NOMO-1 treated with dmso at 0.1 percent for 144 hours (cell line): ENCODE data around the gene TBC1D8.

Experiments used
- DNase-seq: peaks from one replicate; lab custom pipeline; 2025; ENCODE audit not compliant: unreplicated experiment; lab: John Stamatoyannopoulos, UW

TBC1D8 gene

DNA sequence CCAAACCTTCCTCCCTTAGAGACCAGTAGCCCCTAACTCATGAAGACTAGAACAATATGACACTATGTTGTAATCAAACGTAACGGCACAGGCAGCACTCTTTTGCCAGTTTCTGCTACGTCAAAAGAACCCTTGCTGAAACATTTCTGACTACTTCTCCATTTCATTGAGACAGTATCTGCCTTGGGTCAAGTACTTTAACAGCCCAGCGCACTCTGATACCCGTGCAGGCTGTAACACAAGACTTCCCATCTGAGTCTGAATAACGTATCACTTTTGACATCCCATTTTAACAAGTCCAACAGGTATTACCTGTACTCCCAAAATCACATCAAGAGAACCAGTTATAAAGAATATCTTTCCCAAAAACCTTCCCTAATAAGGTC lies 38.4 kb downstream of the TBC1D8 start:
- DNase-seq = peak; percentile 47

DNA sequence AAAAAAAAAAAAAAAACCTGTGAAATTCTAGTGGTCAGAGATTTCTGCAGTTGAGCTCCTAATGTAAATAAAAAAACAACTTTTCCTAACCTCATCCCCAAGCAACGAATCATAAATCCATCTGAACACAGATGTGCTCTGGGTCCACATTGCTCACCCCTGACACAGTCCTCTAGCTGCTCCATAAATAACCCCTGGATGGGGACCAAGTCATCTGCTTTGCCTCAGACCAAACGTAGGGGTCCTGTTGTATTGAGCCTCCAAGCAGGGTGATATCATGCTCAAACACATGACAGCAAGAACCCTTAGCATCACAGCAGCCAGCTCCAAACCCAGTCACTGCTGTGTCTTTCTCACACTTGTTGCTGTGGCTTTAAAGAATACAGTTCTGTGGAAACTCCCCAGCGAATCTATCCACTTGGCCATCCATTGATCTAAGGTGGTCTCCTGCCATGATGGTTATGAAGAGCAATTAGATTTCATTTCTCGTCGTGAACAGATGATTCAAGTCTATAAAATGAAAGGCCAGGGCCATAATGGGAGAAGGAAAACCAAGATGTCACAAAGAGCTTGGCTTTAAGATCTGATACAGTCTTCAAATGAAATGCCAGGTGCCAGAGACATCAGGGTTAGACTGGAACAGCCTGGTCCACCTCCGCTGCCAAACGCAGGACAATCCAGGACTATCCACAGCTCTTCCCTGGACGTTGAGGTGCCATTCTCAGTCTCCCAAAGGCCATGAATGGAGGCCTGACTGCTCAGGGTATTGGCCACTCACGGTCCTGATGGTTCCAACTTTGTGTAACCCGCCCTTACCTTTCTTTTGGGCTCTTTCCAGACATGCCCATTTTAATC lies 39.0 kb downstream of the TBC1D8 start:
- DNase-seq = no peak

- DNase-seq = no peak
Observed at GRCh38 chr2:101111262-101111838, 39.8 kb downstream of the TBC1D8 start.

GRCh38 chr2:101109451-101110118 lies 41.6 kb downstream of the TBC1D8 start:
- no peak for DNase-seq

DNA sequence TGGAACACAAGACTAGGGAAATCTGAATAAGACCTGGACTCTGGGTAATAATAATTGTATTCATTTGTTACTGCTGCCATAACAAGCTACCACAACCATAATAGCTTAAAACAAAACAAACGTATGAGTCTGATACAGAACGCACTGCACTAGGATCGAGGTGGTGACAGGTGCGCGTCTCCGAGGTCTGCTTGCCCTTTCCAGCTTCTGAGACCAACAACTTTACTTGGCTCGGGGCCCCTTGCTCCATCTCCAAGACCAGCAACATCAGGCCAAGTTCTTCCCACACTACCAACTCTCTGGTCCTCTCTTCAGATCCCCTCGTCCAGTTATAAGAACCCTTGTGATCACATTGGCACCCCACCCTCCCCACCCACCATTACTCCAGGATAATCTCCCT lies 42.8 kb downstream of the TBC1D8 start:
- DNase-seq = no peak

DNA sequence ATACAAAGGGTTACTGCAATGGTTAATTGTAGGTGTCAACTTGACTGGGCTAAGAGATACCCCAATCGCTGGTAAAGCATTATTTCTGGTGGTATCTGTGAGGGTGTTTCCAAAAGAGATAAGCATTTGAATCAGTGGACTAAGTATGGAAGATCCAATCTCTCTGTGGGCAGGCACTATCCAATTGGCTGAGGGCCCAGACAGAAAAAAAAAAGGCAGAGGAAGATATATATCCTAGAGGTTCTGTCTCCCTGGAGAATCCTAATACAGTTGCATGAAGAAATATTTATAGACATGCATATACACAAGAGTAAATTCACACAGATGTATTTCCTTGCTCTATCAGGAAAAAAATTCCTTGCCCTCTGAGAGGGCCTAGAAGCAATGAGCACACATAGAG lies 43.9 kb downstream of the TBC1D8 start:
- no peak for DNase-seq

DNA sequence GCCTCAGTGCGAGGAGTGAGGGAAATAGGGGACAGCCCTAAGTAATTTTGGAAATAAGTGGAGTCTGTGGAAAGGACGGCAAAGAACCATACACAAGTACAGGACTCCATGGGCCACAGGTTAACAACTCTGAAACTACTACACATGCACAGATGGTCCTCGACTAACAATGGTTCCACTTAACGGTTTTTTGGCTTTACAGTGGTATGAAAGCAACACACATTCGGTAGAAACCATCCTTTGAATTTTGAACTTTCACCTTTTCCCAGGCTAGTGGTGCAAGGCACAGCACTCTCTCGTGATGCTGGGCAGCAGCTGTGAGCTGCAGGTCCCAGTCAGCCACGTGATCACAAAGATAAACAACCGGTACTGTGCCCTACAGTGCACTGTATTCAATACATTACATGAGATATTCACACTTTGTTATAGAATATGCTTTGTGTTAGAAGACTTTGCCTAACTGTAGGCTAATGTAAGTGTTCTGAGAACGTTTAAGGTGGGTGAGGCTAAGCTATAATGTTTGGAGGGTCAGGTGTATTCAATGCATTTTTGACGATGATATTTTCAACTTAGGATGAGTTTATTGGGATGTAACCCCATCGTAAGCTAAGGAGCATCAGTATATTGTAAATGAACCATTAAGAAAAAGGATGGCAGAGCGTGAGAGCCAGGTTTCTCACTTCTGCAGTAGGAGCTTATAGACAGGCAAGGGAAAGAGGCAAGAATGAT lies 44.6 kb downstream of the TBC1D8 start:
- no peak for DNase-seq

GRCh38 chr2:101105654-101106053 lies 45.5 kb downstream of the TBC1D8 start:
- DNase-seq = no peak

GRCh38 chr2:101097638-101098037 lies 53.5 kb downstream of the TBC1D8 start:
- no peak for DNase-seq

DNA sequence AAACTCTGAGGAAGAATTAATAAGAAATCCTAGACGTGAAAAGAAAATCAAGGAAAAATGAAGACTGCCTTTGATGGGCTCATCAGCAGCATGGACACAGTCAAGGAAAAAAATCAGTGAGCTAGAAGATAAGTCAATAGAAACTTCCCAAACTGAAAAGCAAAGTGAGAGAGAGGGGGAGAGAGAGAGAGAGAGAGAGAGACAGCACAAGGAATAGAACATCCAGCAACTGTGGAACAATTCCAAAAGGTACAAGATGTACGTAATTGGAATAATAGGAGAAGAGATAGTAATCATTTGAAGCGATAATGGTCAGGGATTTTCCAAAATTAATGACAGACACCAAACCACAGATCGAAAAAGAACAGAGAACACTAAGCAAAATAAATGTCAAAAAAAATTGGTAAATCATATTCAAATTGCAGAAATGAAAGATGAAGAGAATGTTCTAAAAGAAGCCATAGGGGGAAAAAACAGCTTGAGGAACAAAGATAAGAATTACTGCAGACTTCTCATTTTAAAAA lies 54.5 kb downstream of the TBC1D8 start:
- DNase-seq = no peak

GRCh38 chr2:101094351-101094750 lies 56.8 kb downstream of the TBC1D8 start:
- DNase-seq = no peak

DNA sequence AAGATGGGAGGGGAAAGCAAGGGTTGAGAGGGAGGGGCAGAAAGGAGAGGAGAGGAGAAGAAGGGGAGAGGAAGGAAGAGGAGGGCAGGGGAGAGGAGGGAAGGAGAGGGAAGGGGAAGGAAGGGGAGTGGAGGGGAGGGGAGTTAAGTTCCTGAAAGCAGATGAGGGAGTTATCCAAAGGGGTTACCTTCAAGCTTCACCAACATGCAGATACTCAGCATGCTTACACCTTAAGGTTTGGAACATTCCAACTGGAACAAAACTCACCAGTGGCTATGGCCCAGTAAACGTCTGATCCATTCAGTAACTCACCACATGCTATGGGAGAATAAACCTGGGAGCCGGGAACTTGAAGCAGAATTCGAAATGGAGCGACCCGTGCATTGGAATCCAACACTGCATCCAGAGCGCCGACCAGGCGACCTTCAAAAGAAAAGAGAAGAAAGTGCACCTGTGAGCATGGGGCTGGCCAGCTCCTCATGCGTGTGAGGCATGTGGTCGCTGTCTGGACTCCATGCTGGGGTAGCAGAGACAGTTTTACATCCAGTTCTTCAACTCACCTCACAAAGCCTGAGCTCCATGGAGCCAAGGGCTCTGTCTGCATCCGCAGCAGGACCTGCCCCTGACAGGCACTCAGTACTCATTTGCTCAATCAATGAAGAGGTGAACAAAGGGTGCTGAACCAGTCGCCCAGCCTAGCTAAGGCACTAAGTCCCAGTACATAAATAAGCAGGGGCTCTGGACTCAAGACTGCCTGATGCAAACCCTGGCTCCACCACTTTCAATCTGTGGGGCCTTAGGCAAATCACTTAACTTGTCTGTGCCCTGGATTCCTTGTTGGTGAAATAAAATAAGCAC lies 61.0 kb downstream of the TBC1D8 start:
- DNase-seq = no peak

DNA sequence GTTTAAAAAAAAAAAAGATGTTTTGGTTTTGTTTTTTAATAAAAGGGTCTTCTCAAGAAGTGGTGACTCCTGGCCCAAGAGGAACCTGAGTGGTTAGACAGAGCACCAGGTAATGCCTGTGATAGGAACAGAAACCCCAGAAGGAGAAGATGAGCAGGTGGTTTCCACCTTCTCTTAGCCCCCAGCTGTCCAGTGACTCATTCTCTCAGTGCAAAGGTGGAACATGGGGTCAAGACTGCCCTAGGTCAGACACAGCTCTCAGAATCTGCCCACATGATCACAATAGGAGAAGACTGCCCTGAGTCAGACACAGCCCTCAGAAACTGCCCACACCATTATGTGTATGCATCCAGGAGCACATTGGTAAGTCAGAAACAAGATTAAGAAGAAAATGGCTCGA lies 61.8 kb downstream of the TBC1D8 start:
- DNase-seq = peak; percentile 3

DNA sequence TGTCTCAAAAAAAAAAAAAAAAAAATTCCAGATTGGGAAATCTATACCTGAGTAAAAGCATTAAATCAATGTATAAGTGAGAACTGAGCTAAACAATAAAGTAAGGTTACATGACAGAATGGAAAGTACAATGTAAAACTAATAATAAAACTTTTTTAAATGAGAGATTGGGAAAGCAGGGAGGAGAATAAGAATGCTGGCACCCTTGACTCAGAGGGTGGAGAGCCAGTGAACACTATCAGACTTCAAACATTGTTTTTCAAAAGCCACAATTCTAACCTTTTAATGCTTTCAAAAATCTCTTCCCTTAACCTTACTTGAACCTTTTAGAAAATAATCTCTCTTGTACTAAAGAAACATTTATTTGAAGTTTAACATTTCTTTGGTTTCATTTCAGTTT lies 63.5 kb downstream of the TBC1D8 start:
- DNase-seq = no peak

- DNase-seq = no peak
Observed at GRCh38 chr2:101083613-101084012, 67.6 kb downstream of the TBC1D8 start.

DNA sequence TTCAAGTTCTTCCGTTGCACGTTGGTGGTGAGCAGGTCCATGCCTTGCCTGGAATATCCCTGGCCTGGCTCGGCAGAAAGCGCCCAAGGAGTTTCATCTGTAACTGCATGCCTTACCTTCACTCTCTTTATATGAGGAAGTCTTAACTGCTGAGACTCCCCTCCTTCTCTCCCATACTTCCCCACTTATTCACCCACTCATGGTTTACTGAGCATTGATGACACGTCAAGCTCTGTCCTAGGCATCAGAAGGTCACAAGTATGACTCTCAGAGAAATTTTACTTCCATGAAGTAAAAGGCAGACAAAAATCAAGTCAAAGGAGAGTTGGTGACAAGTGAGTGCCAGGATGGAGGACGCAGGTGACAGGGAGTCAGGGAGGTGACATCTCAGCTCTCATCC lies 68.2 kb downstream of the TBC1D8 start:
- no peak for DNase-seq

DNA sequence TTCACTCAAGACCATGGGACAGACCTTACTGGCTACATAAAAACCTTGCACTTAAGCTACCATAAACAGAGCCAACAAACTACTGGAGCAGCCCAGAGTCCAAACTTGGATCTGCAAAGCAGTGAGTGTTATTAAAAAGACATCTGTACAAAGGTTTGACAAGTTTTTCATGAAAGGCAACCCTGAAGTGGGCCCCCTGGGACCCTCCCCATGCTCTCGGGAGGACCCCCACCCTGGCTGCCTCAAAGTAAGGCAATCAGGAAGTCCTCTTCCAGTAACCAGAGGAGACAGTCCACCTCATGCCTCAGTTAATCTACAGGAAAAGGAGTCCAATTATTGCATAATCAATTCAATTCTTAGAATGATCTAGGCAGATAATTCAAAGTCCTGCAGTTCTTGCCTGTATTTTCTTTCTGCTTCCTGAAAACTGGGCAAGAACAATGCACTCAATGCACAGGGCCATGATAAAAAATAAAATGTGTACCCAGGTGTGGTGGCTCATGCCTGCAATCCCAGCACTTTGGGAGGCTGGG lies 69.7 kb downstream of the TBC1D8 start:
- no peak for DNase-seq

- DNase-seq = no peak
Observed at GRCh38 chr2:101080211-101081068, 70.7 kb downstream of the TBC1D8 start.

GRCh38 chr2:101076581-101076980 lies 74.6 kb downstream of the TBC1D8 start:
- no peak for DNase-seq
